ENCODE data around the gene RBM33.

The RBM33 gene

DNA sequence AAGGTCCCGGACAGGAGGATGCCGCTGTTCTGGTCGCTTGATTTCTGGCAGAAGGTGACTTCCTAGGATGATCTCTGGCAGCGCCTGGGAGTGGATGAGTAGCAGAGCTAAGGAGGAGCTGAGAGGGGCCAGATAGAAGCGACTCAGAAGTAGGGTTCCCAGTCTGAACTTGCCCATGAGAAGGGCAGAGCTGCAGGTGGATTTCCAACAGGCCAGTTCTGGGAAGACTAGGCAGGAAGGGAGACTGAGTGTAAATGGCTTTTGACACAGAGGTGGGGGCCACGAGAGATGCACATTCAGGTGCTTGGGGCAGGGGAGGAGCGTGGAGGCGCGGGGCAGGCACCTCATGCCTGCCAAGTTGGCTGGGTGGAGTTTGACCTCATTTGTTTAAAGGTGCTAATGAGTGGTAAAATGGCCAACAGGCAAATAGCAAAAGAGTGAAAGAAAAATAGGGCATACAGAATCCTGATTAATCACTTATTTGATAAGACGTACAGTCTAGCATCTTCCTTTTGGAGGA is 109.0 kb downstream of the RBM33 start:
- TF ChIP-seq, protein P1, sequence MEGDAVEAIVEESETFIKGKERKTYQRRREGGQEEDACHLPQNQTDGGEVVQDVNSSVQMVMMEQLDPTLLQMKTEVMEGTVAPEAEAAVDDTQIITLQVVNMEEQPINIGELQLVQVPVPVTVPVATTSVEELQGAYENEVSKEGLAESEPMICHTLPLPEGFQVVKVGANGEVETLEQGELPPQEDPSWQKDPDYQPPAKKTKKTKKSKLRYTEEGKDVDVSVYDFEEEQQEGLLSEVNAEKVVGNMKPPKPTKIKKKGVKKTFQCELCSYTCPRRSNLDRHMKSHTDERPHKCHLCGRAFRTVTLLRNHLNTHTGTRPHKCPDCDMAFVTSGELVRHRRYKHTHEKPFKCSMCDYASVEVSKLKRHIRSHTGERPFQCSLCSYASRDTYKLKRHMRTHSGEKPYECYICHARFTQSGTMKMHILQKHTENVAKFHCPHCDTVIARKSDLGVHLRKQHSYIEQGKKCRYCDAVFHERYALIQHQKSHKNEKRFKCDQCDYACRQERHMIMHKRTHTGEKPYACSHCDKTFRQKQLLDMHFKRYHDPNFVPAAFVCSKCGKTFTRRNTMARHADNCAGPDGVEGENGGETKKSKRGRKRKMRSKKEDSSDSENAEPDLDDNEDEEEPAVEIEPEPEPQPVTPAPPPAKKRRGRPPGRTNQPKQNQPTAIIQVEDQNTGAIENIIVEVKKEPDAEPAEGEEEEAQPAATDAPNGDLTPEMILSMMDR (conservative IDR thresholded peaks at IDR 0.05; ENCODE audit: low read depth, low read length), result no peak
- H3K79me2 ChIP-seq (ENCODE audit: insufficient read depth, low read depth), result peaks cover 95% of the 10 kb centered on the region
- H3K4me2 ChIP-seq, result no peak overlapping the region
- H3K27ac ChIP-seq, result no peak overlapping the region
- no peak overlapping the region for H3K4me3 ChIP-seq (IDR thresholded peaks at IDR 0.05; ENCODE audit: insufficient read depth, low read depth, low read length)
- no peaks in the 10 kb centered on the region for H3K27me3 ChIP-seq (ENCODE audit: insufficient read depth, low read depth)
- peaks cover 13% of the 10 kb centered on the region; the same call in 1 of the 2 replicates for H4K20me1 ChIP-seq (ENCODE audit: insufficient read depth)
- no peak overlapping the region for H2AFZ ChIP-seq (ENCODE audit: low read depth)
- H3K4me1 ChIP-seq (ENCODE audit: low read depth, poor library complexity, severe bottlenecking), result peaks cover 19% of the 10 kb centered on the region
- H3K9ac ChIP-seq, result no peak overlapping the region
- no peaks in the 10 kb centered on the region for H3K36me3 ChIP-seq (ENCODE audit: insufficient read depth)

DNA sequence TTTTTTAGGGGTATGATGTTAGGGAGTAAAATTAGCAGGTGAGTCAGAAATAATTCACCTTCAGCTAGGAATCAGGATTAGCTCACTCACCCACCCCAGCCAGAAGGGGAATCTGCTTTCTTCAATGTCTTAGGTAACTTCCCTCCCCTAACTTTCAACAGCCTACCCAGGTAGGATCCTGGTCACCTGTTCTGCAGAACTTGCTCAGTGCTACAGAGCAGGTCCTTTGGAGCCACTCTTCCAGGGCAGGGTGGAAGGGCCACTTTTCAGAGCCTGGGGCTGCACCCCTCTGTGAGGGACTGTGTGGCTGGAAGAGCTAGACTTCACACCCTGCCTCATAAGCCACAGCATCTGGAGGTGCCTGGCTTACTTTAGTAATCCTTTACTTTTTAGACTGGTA is 109.7 kb downstream of the RBM33 start:
- no peak overlapping the region for H2AFZ ChIP-seq (ENCODE audit: low read depth)
- no peak overlapping the region for H3K9ac ChIP-seq
- no peak overlapping the region for H3K4me3 ChIP-seq (IDR thresholded peaks at IDR 0.05; ENCODE audit: insufficient read depth, low read depth, low read length)
- no peak overlapping the region for H3K4me2 ChIP-seq
- H3K79me2 ChIP-seq (ENCODE audit: insufficient read depth, low read depth), result peaks cover 92% of the 10 kb centered on the region
- TF ChIP-seq, protein P1 (conservative IDR thresholded peaks at IDR 0.05; ENCODE audit: low read depth, low read length), result no peak
- no peak overlapping the region for H3K27ac ChIP-seq
- no peaks in the 10 kb centered on the region for H3K27me3 ChIP-seq (ENCODE audit: insufficient read depth, low read depth)
- peaks cover 19% of the 10 kb centered on the region for H3K4me1 ChIP-seq (ENCODE audit: low read depth, poor library complexity, severe bottlenecking)
- peaks cover 13% of the 10 kb centered on the region; the same call in 1 of the 2 replicates for H4K20me1 ChIP-seq (ENCODE audit: insufficient read depth)
- no peaks in the 10 kb centered on the region for H3K36me3 ChIP-seq (ENCODE audit: insufficient read depth)

DNA sequence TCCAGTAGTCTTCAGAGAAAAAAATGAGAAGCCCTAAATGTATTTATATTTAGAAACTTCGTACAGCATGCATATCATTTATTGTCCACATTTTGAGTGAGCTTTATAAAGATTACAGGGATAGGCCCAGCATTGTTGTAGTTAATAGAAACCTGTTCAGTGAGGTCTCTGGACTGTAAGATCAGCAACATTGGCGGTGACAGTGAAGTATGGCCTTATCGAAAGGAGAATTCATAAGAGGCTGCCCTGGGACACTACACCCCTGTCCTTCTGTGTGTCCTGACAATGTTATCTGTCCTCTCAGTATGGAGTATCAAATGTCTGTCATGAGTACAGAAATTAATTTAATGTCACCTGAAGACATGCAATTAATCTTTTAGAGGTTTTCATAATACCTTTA is 110.6 kb downstream of the RBM33 start:
- H3K27ac ChIP-seq, result no peak overlapping the region
- no peaks in the 10 kb centered on the region for H3K27me3 ChIP-seq (ENCODE audit: insufficient read depth, low read depth)
- H2AFZ ChIP-seq (ENCODE audit: low read depth), result no peak overlapping the region
- peaks cover 84% of the 10 kb centered on the region for H3K79me2 ChIP-seq (ENCODE audit: insufficient read depth, low read depth)
- no peak overlapping the region for H3K9ac ChIP-seq
- peaks cover 6% of the 10 kb centered on the region; the same call in 1 of the 2 replicates for H4K20me1 ChIP-seq (ENCODE audit: insufficient read depth)
- no peak overlapping the region for H3K4me2 ChIP-seq
- H3K4me1 ChIP-seq (ENCODE audit: low read depth, poor library complexity, severe bottlenecking), result peaks cover 16% of the 10 kb centered on the region
- H3K4me3 ChIP-seq (IDR thresholded peaks at IDR 0.05; ENCODE audit: insufficient read depth, low read depth, low read length), result no peak overlapping the region
- TF ChIP-seq, protein P1 (conservative IDR thresholded peaks at IDR 0.05; ENCODE audit: low read depth, low read length), result no peak
- H3K36me3 ChIP-seq (ENCODE audit: insufficient read depth), result no peaks in the 10 kb centered on the region

DNA sequence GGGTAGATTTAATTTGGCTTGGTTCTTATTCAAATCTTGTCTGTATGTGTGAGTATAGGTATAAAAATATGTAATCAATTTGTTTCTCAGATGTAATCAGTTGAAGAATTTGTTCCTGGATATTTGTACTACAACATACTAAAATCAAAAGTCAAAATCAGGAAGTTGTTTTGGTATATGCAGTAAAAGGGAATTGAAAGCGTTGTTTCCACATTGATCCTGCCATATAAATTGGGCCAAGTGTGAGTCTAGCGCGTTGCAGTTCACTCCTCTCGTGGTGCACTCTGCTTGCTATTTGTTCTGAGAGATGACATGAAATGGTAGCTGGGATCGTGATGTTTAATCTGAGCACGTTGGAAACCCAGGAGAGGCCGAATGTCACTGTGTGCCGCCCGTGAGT is 111.9 kb downstream of the RBM33 start:
- no peak overlapping the region for H3K4me2 ChIP-seq
- peaks cover 13% of the 10 kb centered on the region for H3K4me1 ChIP-seq (ENCODE audit: low read depth, poor library complexity, severe bottlenecking)
- TF ChIP-seq, protein P1 (conservative IDR thresholded peaks at IDR 0.05; ENCODE audit: low read depth, low read length), result no peak
- no peak overlapping the region for H2AFZ ChIP-seq (ENCODE audit: low read depth)
- no peak overlapping the region for H3K27ac ChIP-seq
- H3K36me3 ChIP-seq (ENCODE audit: insufficient read depth), result no peaks in the 10 kb centered on the region
- H3K79me2 ChIP-seq (ENCODE audit: insufficient read depth, low read depth), result peaks cover 79% of the 10 kb centered on the region; the same call in 1 of the 2 replicates
- no peak overlapping the region for H3K4me3 ChIP-seq (IDR thresholded peaks at IDR 0.05; ENCODE audit: insufficient read depth, low read depth, low read length)
- H3K27me3 ChIP-seq (ENCODE audit: insufficient read depth, low read depth), result no peaks in the 10 kb centered on the region
- H3K9ac ChIP-seq, result no peak overlapping the region
- peaks cover 6% of the 10 kb centered on the region; the same call in 1 of the 2 replicates for H4K20me1 ChIP-seq (ENCODE audit: insufficient read depth)

All from KMS-11 (cell line).